AG04449 (cell line): ENCODE results near the gene FAM168B.

Experiments
- CTCF ChIA-PET: fragments of 350-600 bp; formaldehyde crosslinking; extraction: SDS; loops from one replicate; lab custom pipeline; 2021; ENCODE audit warnings: antibody characterized with exemption; lab: Yijun Ruan, JAX
- POLR2A ChIA-PET: fragments of 400-600, 350-600 bp; formaldehyde crosslinking; extraction: SDS; loops from one replicate; lab custom pipeline; 2020; ENCODE audit warnings: antibody characterized with exemption, inconsistent platforms; lab: Yijun Ruan, JAX
- DNase-seq: peaks from one replicate; pipeline ENCODE4 v3.0.0-alpha.2; 2010; ENCODE audit warnings: low read depth, low spot score
- H3K4me3 ChIP-seq: 2 replicates; pipeline ENCODE4 v1.5.1; 2011; ENCODE audit warnings: low read depth, mild to moderate bottlenecking, control low read depth, low read length
- CTCF ChIP-seq: IDR thresholded peaks from one replicate; pipeline ENCODE4 v1.5.1; 2011; ENCODE audit warnings: mild to moderate bottlenecking, moderate library complexity, low read length, control low read depth, inconsistent platforms; ENCODE audit not compliant: insufficient read depth; ENCODE audit errors: missing control alignments

FAM168B gene

GRCh38 chr2:131058920-131059319 is 34.3 kb downstream of the FAM168B start:
- TF ChIP-seq CTCF = no peak
- POLR2A ChIA-PET = no interaction called here
- CTCF ChIA-PET = interaction anchor here (0.7 kb wide), 1 partner anchor 9 kb away, joined by 3 read pairs; no protein-coding TSS in a partner anchor
- DNase-seq = no peak
- H3K4me3 ChIP-seq = no peak overlapping the region

- no peak overlapping the region for H3K4me3 ChIP-seq
- TF ChIP-seq CTCF = no peak
- no peak for DNase-seq
- ChIA-PET POLR2A (no interaction called here), CTCF (interaction anchor here (0.7 to 1.5 kb wide), 4 partner anchors 8 to 14 kb away, joined by 3 to 4 read pairs (median 3); no protein-coding TSS in a partner anchor)
These were observed 34.9 kb downstream of the FAM168B start for GRCh38 chr2:131058214-131058843.

GRCh38 chr2:131056932-131057287 is 36.4 kb downstream of the FAM168B start:
- CTCF ChIA-PET = interaction anchor here (0.6 to 1.5 kb wide), 4 partner anchors 12 to 437 kb away, joined by 3 to 4 read pairs (median 3); no protein-coding TSS in a partner anchor
- no peak overlapping the region for H3K4me3 ChIP-seq
- no peak for TF ChIP-seq CTCF
- DNase-seq = no peak
- POLR2A ChIA-PET = interaction anchor here (1.2 kb wide), 1 partner anchor 37 kb away, joined by 4 read pairs; the partner anchor contains the start of gene FAM168B

GRCh38 chr2:131056204-131056931 is 36.9 kb downstream of the FAM168B start:
- DNase-seq = no peak
- POLR2A ChIA-PET = interaction anchor here (1.2 kb wide), 1 partner anchor 37 kb away, joined by 4 read pairs; the partner anchor contains the start of gene FAM168B
- TF ChIP-seq CTCF = no peak
- CTCF ChIA-PET = interaction anchor here (0.6 to 1.2 kb wide), 3 partner anchors 12 to 437 kb away, joined by 3 read pairs; no protein-coding TSS in a partner anchor
- no peak overlapping the region for H3K4me3 ChIP-seq

- DNase-seq = peak; percentile 82
- TF ChIP-seq CTCF = no peak
- ChIA-PET CTCF (no interaction called here), POLR2A (no interaction called here)
- no peak overlapping the region for H3K4me3 ChIP-seq
These were observed 37.8 kb downstream of the FAM168B start for GRCh38 chr2:131055169-131056065.
